NCI-H2107 treated with DMSO at 0.1 percent for 48 hours (cell line): ENCODE measurements around the gene RHOA.
A peak's percentile ranks its signal among the peaks of the same experiment; 100 is the strongest.
"Not testable (repeated sequence)": the region's sequence is repeated elsewhere in the genome, so short reads cannot be mapped to it uniquely, and the experiment has no call there.

ENCODE experiments used
- DNase-seq: peaks from one replicate; lab custom pipeline; 2025; ENCODE audit not compliant: unreplicated experiment; lab: John Stamatoyannopoulos, UW

Gene RHOA

GRCh38 chr3:49371946-49372345 lies 39.8 kb downstream of the RHOA start:
- no peak for DNase-seq

GRCh38 chr3:49370585-49371290 lies 41.0 kb downstream of the RHOA start:
- no peak for DNase-seq

GRCh38 chr3:49362561-49362960 lies 49.2 kb downstream of the RHOA start:
- no peak for DNase-seq

GRCh38 chr3:49359623-49360022 lies 52.2 kb downstream of the RHOA start:
- no peak for DNase-seq

GRCh38 chr3:49358884-49359225 lies 52.9 kb downstream of the RHOA start:
- no peak for DNase-seq

GRCh38 chr3:49358217-49358883 lies 53.4 kb downstream of the RHOA start, which contains the start of gene GPX1:
Gene GPX1, minus strand, starts transcription at chr3:49358353. Its CDS starts 75 bp downstream, at chr3:49358278.
- DNase-seq = peak; percentile 55

- not testable (repeated sequence) for DNase-seq
Observed at GRCh38 chr3:49357443-49358216, 54.1 kb downstream of the RHOA start.

- DNase-seq = not testable (repeated sequence)
Observed at GRCh38 chr3:49357095-49357442, 54.7 kb downstream of the RHOA start.

GRCh38 chr3:49352890-49353421 lies 58.8 kb downstream of the RHOA start:
- DNase-seq = no peak

GRCh38 chr3:49352281-49352680 lies 59.5 kb downstream of the RHOA start:
- DNase-seq = no peak

- DNase-seq = no peak
Observed at GRCh38 chr3:49351521-49352011, 60.2 kb downstream of the RHOA start.

GRCh38 chr3:49349348-49350114 lies 62.2 kb downstream of the RHOA start:
- DNase-seq = no peak

GRCh38 chr3:49348361-49348760 lies 63.4 kb downstream of the RHOA start:
- not testable (repeated sequence) for DNase-seq

- no peak for DNase-seq
Observed at GRCh38 chr3:49346797-49347251, 65.0 kb downstream of the RHOA start.

- no peak for DNase-seq
Observed at GRCh38 chr3:49343163-49343562, 68.6 kb downstream of the RHOA start.

- no peak for DNase-seq
Observed at GRCh38 chr3:49341996-49342395, 69.8 kb downstream of the RHOA start.

GRCh38 chr3:49339941-49340800 lies 71.6 kb downstream of the RHOA start, which contains the start of gene USP4:
Gene USP4, minus strand, starts transcription at chr3:49340053. Its CDS starts 29 bp downstream, at chr3:49340024.
- peak; percentile 72 for DNase-seq

GRCh38 chr3:49339581-49339940 lies 72.2 kb downstream of the RHOA start:
- DNase-seq = no peak

GRCh38 chr3:49333916-49334633 lies 77.7 kb downstream of the RHOA start:
- DNase-seq = no peak
